HepG2 (cell line): Measurements from ENCODE around the gene SSH3. TPM values are rescaled to one million over a fixed set of nuclear protein-coding genes. Genes with fewer than 3 reads are reported as not detected.

Experiments
- ATF3 ChIP-seq: sonication (generic); formaldehyde crosslinking; IDR thresholded peaks from 2 replicates; pipeline ENCODE4 v1.4.0; 2020; ENCODE audit warnings: missing genetic modification reagents
- CCDC6 ChIP-seq: sonication (generic); formaldehyde crosslinking; IDR thresholded peaks from 2 replicates; pipeline ENCODE4 v1.8.1; 2022; ENCODE audit warnings: mild to moderate bottlenecking, missing genetic modification reagents, moderate library complexity
- DNMT1 ChIP-seq: sonication (generic); formaldehyde crosslinking; IDR thresholded peaks from 2 replicates; pipeline ENCODE4 v1.5.1; 2020; ENCODE audit warnings: mild to moderate bottlenecking, missing genetic modification reagents
- FOSL1 ChIP-seq: sonication (generic); formaldehyde crosslinking; IDR thresholded peaks from 2 replicates; pipeline ENCODE4 v1.9.0; 2021; ENCODE audit warnings: missing genetic modification reagents, borderline replicate concordance
- FOXA3 ChIP-seq: IDR thresholded peaks from 2 replicates; pipeline ENCODE4 v1.6.1; 2016; ENCODE audit warnings: missing genetic modification reagents, missing compliant biosample characterization
- FOXP1 ChIP-seq, 2 experiments: fragments of 450-650 bp in 1 of 2; IDR thresholded peaks; 2 replicates each; pipeline ENCODE4 v1.6.1; 2017 to 2018; ENCODE audit warnings: antibody characterized with exemption in 1 of 2
- GATAD1 ChIP-seq: IDR thresholded peaks from 2 replicates; pipeline ENCODE4 v1.6.1; 2016; ENCODE audit warnings: missing genetic modification reagents, missing compliant biosample characterization
- IRF2 ChIP-seq: IDR thresholded peaks from 2 replicates; pipeline ENCODE4 v1.6.1; 2018; ENCODE audit warnings: missing genetic modification reagents, missing compliant biosample characterization
- KLF9 ChIP-seq: IDR thresholded peaks from 2 replicates; pipeline ENCODE4 v1.6.1; 2016; ENCODE audit warnings: low read depth
- MLLT10 ChIP-seq: sonication (generic); formaldehyde crosslinking; IDR thresholded peaks from 2 replicates; pipeline ENCODE4 v1.4.0; 2020; ENCODE audit warnings: missing genetic modification reagents
- MLXIP ChIP-seq: sonication (generic); formaldehyde crosslinking; IDR thresholded peaks from 2 replicates; pipeline ENCODE4 v1.9.0; 2021; ENCODE audit warnings: missing genetic modification reagents, borderline replicate concordance
- MYNN ChIP-seq: sonication (generic); formaldehyde crosslinking; IDR thresholded peaks from 2 replicates; pipeline ENCODE4 v1.4.0; 2020; ENCODE audit warnings: mild to moderate bottlenecking, low read depth, missing genetic modification reagents
- MZF1 ChIP-seq: sonication (generic); formaldehyde crosslinking; IDR thresholded peaks from 2 replicates; pipeline ENCODE4 v1.8.1; 2023; ENCODE audit warnings: mild to moderate bottlenecking, missing genetic modification reagents, borderline replicate concordance
- NAIF1 ChIP-seq: sonication (generic); formaldehyde crosslinking; IDR thresholded peaks from 2 replicates; pipeline ENCODE4 v1.5.0; 2020; ENCODE audit warnings: mild to moderate bottlenecking, missing genetic modification reagents, borderline replicate concordance
- NFYB ChIP-seq: sonication (generic); formaldehyde crosslinking; IDR thresholded peaks from 2 replicates; pipeline ENCODE4 v1.4.0; 2020; ENCODE audit warnings: missing genetic modification reagents
- RNF219 ChIP-seq: sonication (generic); formaldehyde crosslinking; IDR thresholded peaks from 2 replicates; pipeline ENCODE4 v1.5.0; 2020; ENCODE audit warnings: mild to moderate bottlenecking, missing genetic modification reagents
- RXRA ChIP-seq: sonication (generic); formaldehyde crosslinking; IDR thresholded peaks from 2 replicates; pipeline ENCODE4 v1.5.1; 2020; ENCODE audit warnings: missing genetic modification reagents
- SMYD3 ChIP-seq: sonication (generic); formaldehyde crosslinking; IDR thresholded peaks from 2 replicates; pipeline ENCODE4 v1.8.1; 2023; ENCODE audit warnings: mild to moderate bottlenecking, missing genetic modification reagents
- SRF ChIP-seq: IDR thresholded peaks from 2 replicates; pipeline ENCODE4 v1.6.1; 2011; ENCODE audit warnings: mild to moderate bottlenecking, low read depth, low read length, moderate library complexity
- ZBTB7B ChIP-seq: sonication (generic); formaldehyde crosslinking; IDR thresholded peaks from 2 replicates; pipeline ENCODE4 v1.4.0; 2020; ENCODE audit warnings: missing genetic modification reagents
- ZNF691 ChIP-seq: sonication (generic); formaldehyde crosslinking; IDR thresholded peaks from 2 replicates; pipeline ENCODE4 v1.4.0; 2020; ENCODE audit warnings: missing genetic modification reagents, low read depth, mild to moderate bottlenecking, borderline replicate concordance
- ZNF720 ChIP-seq: sonication (generic); formaldehyde crosslinking; IDR thresholded peaks from 2 replicates; pipeline ENCODE4 v1.4.0; 2020; ENCODE audit warnings: missing genetic modification reagents
- ZNF772 ChIP-seq: sonication (generic); formaldehyde crosslinking; IDR thresholded peaks from 2 replicates; pipeline ENCODE4 v1.5.0; 2020; ENCODE audit warnings: mild to moderate bottlenecking, missing genetic modification reagents
- polyA plus RNA-seq, 8 experiments: library from polyadenylated mRNA; depleted of rRNA in 3 of 8; stranded (reverse) in 7 of 8; unstranded in 1 of 8; fragments of >200 nt; fragmentation: Illumina TruSeq in 4 of 8; extraction: Trizol in 4 of 8; gene quantifications; 2 replicates each; pipeline versions ENCODE4 v1.2.1 to v1.2.3, GENCODE V29; 2011 to 2016; ENCODE audit warnings: low read depth in 4 of 8, missing spikeins in 1 of 8, mixed read lengths in 1 of 8; ENCODE audit not compliant: insufficient read depth in 1 of 8
- total RNA-seq, 5 experiments: library from RNA; depleted of rRNA; stranded (reverse); fragments of >200 nt; fragmentation: Illumina TruSeq; extraction: Trizol; gene quantifications; 2 replicates each; pipeline ENCODE4 v1.2.3, GENCODE V29; 2016; ENCODE audit warnings: low read depth in 1 of 5

SSH3 gene
- total and polyA plus RNA-seq, 2 of the 13 experiments (the other 11 are each of a cell fraction or from before 2014, with no cell fraction given), result 12.4 to 18.8 TPM

- TF ChIP-seq RNF219 (CRISPR knock-in tag) (no peak), ZNF720 (CRISPR knock-in tag) (no peak), RXRA (CRISPR knock-in tag) (peak; percentile 74), NFYB (CRISPR knock-in tag) (peak; percentile 52; the same call in 1 of the 2 replicates), KLF9 (CRISPR knock-in tag) (0 out of 2 replicates have a peak, but pooled peaks have one; percentile 46), NAIF1 (no peak), GATAD1 (CRISPR knock-in tag) (peak; percentile 74; the same call in 1 of the 2 replicates), IRF2 (CRISPR knock-in tag) (peak; percentile 68), MLLT10 (CRISPR knock-in tag) (no peak), FOSL1 (CRISPR knock-in tag) (peak; percentile 62; the same call in 1 of the 2 replicates), ZBTB7B (0 out of 2 replicates have a peak, but pooled peaks have one; percentile 35), CCDC6 (CRISPR knock-in tag) (0 out of 2 replicates have a peak, but pooled peaks have one; percentile 53), DNMT1 (CRISPR knock-in tag) (no peak), ZNF691 (CRISPR knock-in tag) (0 out of 2 replicates have a peak, but pooled peaks have one; percentile 73), MYNN (CRISPR knock-in tag) (no peak; the same call in 1 of the 2 replicates), MLXIP (CRISPR knock-in tag) (no peak), FOXP1 (IDR thresholded peaks at IDR 0.05) (peak; percentile 63; the same call in 1 of the 2 replicates), FOXP1 (CRISPR knock-in tag; IDR thresholded peaks at IDR 0.05) (peak; percentile 79), ATF3 (CRISPR knock-in tag) (peak; percentile 86), ZNF772 (CRISPR knock-in tag) (peak; percentile 67; the same call in 1 of the 2 replicates), SRF (peak; percentile 81), MZF1 (CRISPR knock-in tag) (0 out of 2 replicates have a peak, but pooled peaks have one; percentile 55), FOXA3 (CRISPR knock-in tag) (peak; percentile 87), SMYD3 (no peak)
Measured at GRCh38 chr11:67354075-67355022, 51.0 kb downstream of the SSH3 start (continued).
